Measurements from ENCODE around the gene UBAP2L.
A peak's percentile ranks its signal among the peaks of the same experiment; 100 is the strongest.
"Not testable (repeated sequence)": the region's sequence is repeated elsewhere in the genome, so short reads cannot be mapped to it uniquely, and the experiment has no call there.

UBAP2L gene

DNA sequence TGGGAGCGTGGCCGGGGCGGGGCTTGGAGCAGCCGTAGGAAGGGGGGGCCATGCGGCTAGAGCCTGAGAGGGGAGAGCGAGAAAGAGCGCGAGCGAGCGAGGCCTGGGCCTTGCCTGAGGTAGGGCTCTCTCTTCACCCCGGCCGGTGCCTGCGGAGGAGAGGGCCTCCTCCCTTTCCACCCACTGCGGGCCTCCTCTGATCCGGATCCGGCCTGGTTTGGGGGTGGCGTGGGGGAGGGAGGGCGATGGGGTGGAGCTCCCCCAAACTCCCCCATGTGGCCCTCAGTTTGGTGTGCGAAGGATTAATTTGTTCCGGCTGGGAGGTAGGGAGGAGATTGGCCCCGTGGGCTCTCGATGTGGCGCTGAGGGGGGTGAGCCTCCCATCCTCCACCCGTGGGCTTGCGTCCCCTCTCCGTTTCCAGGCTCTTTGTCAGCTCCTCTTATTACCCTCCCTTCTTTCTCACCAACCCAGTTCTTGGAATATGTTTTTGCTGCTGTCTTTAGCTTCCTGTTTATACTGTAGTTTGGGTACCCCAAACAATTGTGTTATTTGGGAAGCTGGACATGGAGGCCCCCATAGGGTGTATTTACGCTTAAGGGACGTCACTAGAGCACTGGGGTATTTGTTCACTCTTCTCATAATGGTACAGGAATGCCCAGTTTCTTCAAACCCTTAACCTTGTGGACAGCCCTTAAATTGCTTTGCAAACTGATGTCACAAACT, 685 bp downstream of the UBAP2L start:
- peak overlapping the region; percentile 96 for H3K4me3 Mint-ChIP-seq
- H3K36me3 Mint-ChIP-seq (ENCODE audit: low read depth) = peaks cover 75% of the 10 kb centered on the region
- peak overlapping the region; percentile 99 for H3K27ac Mint-ChIP-seq
- H3K27me3 Mint-ChIP-seq = no peaks in the 10 kb centered on the region
- peaks cover 84% of the 10 kb centered on the region for H3K4me1 Mint-ChIP-seq (ENCODE audit: low read depth)
- H3K9me3 Mint-ChIP-seq = no peaks in the 10 kb centered on the region

DNA sequence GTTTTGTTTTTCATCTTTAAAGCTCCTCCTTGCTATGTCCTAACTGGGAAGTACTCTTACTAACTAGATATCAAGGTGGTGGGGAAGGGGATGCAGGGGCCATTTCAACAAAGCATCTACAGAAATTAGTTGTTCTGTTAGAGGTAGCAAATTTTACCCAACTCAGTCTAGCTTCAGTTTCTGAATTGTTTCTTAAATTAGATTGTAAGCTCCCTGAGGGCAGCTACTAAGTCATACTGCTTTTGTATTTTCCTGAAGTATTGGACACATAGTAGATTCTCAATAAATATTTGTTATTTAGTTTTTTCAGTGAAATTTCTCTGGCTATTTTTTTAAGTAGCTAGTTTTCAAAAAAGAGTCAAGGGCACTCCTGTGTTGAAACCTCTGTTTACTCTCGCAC, 1.8 kb downstream of the UBAP2L start:
- peaks cover 79% of the 10 kb centered on the region for H3K4me1 Mint-ChIP-seq (ENCODE audit: low read depth)
- no peaks in the 10 kb centered on the region for H3K27me3 Mint-ChIP-seq
- no peaks in the 10 kb centered on the region for H3K9me3 Mint-ChIP-seq
- peak overlapping the region; percentile 99 for H3K27ac Mint-ChIP-seq
- H3K4me3 Mint-ChIP-seq = peak overlapping the region; percentile 96
- peaks cover 79% of the 10 kb centered on the region for H3K36me3 Mint-ChIP-seq (ENCODE audit: low read depth)

DNA sequence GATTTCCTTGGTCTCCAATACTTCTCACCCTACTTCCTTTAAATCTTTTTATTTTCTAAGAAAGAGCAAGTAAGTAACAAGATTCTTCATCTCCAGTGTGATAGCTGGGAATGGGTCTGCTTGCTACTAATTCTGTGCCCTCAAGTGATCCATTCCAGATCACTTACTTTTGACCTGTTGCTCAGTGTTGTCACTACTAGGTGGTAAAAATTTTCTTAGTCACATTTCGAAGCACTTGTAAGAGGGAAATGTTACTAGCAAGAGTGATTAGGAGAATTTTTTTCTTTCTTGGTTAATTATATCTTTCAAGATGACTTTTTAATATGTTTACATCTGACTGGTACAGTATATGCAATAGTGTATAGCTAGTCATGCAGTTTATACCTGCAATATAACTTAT, 2.2 kb downstream of the UBAP2L start:
- H3K4me1 Mint-ChIP-seq (ENCODE audit: low read depth) = peaks cover 77% of the 10 kb centered on the region
- peaks cover 79% of the 10 kb centered on the region for H3K36me3 Mint-ChIP-seq (ENCODE audit: low read depth)
- H3K4me3 Mint-ChIP-seq = peak overlapping the region; percentile 96
- peak overlapping the region; percentile 99 for H3K27ac Mint-ChIP-seq
- no peaks in the 10 kb centered on the region for H3K9me3 Mint-ChIP-seq
- no peaks in the 10 kb centered on the region for H3K27me3 Mint-ChIP-seq

DNA sequence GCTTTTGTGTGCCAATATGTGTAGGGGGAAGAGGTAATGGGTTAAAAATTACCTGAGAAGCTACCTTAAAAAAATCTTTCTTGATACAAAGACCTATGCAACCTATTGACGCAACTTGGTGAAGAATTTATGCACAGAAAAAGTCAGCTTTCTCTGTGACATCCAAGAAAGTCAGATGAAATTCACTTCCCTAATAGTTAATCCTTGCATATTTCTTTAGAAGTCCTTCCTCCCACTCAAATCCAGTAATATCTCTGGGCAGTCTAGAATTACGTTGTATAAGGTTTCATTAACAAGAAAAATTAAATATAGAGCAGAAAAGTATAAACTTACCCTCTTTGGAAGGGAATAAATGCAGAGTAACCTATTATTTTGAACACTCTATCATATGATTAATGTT, 2.9 kb downstream of the UBAP2L start:
- peaks cover 79% of the 10 kb centered on the region for H3K36me3 Mint-ChIP-seq (ENCODE audit: low read depth)
- peak overlapping the region; percentile 99 for H3K27ac Mint-ChIP-seq
- H3K4me3 Mint-ChIP-seq = peak overlapping the region; percentile 96
- no peaks in the 10 kb centered on the region for H3K9me3 Mint-ChIP-seq
- peaks cover 70% of the 10 kb centered on the region for H3K4me1 Mint-ChIP-seq (ENCODE audit: low read depth)
- no peaks in the 10 kb centered on the region for H3K27me3 Mint-ChIP-seq

DNA sequence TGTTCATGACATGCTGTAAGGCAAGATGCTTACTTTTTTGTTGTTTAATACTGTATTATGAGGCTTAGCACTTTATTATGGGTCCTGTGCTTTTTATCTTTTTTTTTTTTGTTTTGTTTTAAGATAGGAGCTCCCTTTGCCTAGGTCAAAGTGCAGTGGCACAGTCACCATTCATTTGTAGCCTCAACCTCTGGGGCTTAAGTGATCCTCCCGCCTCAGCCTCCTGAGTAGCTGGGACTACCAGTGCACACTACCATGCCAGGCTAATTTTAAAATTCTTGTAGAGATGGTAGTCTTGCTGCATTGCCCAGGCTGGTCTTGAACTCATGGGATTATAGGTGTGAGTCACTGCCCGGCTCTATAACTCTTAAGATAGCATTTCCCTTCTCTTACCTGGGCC, 4.6 kb downstream of the UBAP2L start:
- Mint-ChIP-seq H3K27ac (peak overlapping the region; percentile 7), H3K9me3 (no peaks in the 10 kb centered on the region)

DNA sequence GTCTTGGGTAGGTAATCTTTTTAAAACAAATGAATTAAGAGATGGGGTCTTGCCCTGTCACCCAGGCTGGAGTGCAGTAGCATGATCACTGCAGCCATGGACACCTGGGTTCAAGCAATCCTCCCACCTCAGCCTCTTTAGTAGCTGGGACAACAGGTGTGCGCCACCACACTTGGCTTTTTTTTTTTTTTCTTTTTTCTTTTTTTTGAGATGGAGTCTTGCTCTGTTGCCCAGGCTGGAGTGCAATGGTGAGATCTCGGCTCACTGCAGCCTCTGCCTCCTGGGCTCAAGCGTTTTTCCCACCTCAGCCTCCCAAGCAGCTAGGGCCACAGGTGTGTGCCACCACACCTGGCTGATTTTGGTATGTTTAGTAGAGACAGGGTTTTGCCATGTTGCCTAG, 10.4 kb downstream of the UBAP2L start:
- Mint-ChIP-seq H3K27ac (peak overlapping the region; percentile 34), H3K4me1 (ENCODE audit: low read depth) (peaks cover 12% of the 10 kb centered on the region), H3K36me3 (ENCODE audit: low read depth) (peaks cover 83% of the 10 kb centered on the region)
- not testable (repeated sequence) for H3K27me3 Mint-ChIP-seq, H3K9me3 Mint-ChIP-seq, H3K4me3 Mint-ChIP-seq

More for the DNA sequence above, 4.6 kb downstream of the UBAP2L start:
- no peak overlapping the region for H3K4me3 Mint-ChIP-seq
- peaks cover 83% of the 10 kb centered on the region for H3K36me3 Mint-ChIP-seq (ENCODE audit: low read depth)
- no peaks in the 10 kb centered on the region for H3K27me3 Mint-ChIP-seq
- H3K4me1 Mint-ChIP-seq (ENCODE audit: low read depth) = peaks cover 59% of the 10 kb centered on the region

DNA sequence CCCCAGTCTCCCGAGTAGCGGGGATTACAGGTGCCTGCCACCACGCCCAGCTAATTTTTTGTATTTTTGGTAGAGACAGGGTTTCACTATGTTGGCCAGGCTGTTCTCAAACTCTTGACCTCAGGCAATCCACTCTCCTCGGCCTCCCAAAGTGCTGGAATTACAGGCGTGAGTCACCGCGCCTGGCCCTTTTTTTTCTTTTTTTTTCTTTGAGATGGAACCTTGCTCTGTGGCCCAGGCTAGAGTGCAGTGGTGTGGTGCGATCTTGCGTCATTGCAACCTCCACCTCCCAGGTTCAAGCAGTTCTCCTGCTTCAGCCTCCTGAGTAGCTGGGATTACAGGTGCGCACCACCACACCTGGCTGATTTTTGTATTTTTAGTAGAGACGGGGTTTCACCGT, 12.4 kb downstream of the UBAP2L start:
- H3K27me3 Mint-ChIP-seq; H3K9me3 Mint-ChIP-seq; H3K4me1 Mint-ChIP-seq (ENCODE audit: low read depth); H3K4me3 Mint-ChIP-seq: not testable (repeated sequence)
- H3K36me3 Mint-ChIP-seq (ENCODE audit: low read depth) = peaks cover 85% of the 10 kb centered on the region
- H3K27ac Mint-ChIP-seq = peak overlapping the region; percentile 71

DNA sequence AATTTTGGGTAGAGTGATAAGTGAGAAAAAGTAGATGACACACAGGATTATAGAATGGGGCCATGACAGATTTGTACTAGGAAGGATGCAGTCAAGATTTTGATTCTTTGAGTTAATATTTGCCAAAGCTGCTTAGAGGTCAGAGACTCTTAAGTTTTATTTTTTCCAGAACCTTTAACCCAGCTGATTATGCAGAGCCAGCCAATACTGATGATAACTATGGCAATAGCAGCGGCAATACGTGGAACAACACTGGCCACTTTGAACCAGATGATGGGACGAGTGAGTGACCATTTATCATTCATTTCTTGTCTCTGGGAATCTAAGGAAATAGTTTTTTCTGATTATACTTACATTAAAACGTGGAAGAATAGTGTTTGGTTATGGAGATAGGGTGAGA, 16.1 kb downstream of the UBAP2L start:
- no peaks in the 10 kb centered on the region for H3K9me3 Mint-ChIP-seq
- no peak overlapping the region for H3K4me3 Mint-ChIP-seq
- H3K36me3 Mint-ChIP-seq (ENCODE audit: low read depth) = peaks cover 87% of the 10 kb centered on the region
- H3K4me1 Mint-ChIP-seq (ENCODE audit: low read depth) = peaks cover 35% of the 10 kb centered on the region
- no peak overlapping the region for H3K27ac Mint-ChIP-seq
- no peaks in the 10 kb centered on the region for H3K27me3 Mint-ChIP-seq

DNA sequence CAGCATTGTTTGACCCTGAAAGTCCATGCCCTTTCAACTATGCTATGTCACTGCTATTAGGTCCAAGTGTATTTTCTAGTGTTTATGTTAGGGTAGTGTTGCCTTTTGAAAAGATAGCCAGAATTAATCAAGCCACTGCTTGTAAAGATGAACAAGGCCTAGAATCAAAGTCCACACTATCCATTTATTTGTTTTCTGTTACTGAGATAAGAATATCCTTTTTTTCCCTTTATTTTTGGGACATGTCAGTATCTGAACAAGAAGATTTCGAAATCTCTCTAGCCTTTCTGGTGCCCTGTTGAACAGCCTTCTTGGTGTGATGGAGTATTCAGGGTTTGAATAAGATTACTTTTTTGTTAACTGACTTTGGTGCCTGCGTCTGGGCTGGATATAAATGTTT, 16.7 kb downstream of the UBAP2L start:
- no peaks in the 10 kb centered on the region for H3K9me3 Mint-ChIP-seq
- no peak overlapping the region for H3K27ac Mint-ChIP-seq
- no peaks in the 10 kb centered on the region for H3K27me3 Mint-ChIP-seq
- H3K36me3 Mint-ChIP-seq (ENCODE audit: low read depth) = peaks cover 87% of the 10 kb centered on the region
- H3K4me3 Mint-ChIP-seq = no peak overlapping the region
- peaks cover 35% of the 10 kb centered on the region for H3K4me1 Mint-ChIP-seq (ENCODE audit: low read depth)

DNA sequence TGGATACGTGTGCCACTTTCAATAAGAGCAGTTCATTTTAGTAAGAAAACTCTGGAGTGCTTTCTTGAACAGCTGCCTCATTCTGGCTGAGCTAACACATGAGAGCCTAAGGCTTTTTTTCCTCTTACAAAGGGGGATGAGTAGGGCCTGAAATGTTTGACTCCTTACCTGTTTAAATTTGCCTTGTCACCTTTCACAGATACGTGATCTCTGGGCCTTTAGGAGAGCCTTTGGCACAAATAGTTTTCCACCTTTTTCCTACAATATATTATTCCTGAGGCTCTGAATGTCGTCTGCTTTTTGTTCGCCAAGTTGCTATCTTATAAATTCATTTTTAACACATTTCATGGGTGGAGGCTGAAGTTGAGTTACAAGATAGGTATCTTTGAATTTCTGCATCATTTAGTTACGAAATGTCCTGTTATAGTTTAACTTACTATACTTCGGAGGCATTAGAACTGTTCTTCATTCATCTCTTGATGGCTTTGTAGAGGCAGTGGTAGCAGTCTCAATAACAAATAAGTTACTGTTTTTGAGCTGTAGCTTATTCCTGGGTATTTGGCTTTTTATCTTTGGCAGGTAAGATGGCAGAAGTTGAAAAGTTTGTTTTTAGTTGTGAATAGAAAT, 17.2 kb downstream of the UBAP2L start:
- H3K4me3 Mint-ChIP-seq = no peak overlapping the region
- H3K27me3 Mint-ChIP-seq = no peaks in the 10 kb centered on the region
- H3K36me3 Mint-ChIP-seq (ENCODE audit: low read depth) = peaks cover 92% of the 10 kb centered on the region
- no peaks in the 10 kb centered on the region for H3K9me3 Mint-ChIP-seq
- H3K4me1 Mint-ChIP-seq (ENCODE audit: low read depth) = peaks cover 35% of the 10 kb centered on the region
- H3K27ac Mint-ChIP-seq = peak overlapping the region; percentile 46

DNA sequence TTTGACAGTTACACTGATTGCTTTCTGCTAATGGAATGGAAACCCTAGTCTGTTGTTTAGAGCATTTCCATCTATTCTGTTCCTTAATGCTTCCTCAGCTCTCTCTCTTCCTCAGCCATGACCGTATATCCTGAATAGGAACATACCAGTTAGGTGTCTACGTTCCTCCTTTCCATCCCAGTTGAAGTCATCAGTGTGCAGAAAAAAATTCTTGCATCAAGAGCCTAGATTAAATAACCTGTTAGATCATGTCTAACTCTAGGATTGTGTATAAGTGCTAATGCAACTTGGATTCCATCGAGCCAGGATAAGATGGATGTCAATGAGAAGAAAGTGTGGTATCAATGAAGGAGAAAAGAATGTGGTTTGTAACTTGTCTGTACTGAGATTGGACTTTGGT, 18.7 kb downstream of the UBAP2L start:
- peaks cover 97% of the 10 kb centered on the region for H3K36me3 Mint-ChIP-seq (ENCODE audit: low read depth)

DNA sequence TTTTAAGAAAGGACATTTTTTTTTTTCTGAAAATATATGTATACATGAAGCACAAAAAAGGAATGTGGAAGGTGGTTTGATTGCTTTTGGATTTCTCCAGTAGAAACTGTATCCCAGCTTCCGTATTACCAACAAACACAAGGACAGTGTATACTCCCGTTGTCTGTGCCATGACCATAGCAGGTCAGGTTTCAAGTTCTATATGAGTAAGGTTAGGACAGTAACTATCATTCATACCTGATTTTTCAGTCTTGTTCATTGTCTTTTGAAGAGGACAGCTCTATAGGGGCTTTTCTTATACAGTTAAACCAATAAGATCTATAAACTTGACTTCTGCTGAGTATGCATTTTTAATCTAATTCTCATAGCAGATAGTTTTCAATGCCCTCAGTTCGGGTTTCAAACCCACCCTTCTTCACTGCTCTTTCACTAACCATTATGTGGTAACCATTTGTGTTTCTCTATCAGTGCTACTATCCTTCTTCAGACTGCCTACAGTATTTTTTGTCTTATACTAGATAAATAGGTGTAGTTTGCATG, 19.6 kb downstream of the UBAP2L start:
- H3K36me3 Mint-ChIP-seq (ENCODE audit: low read depth) = peaks cover 96% of the 10 kb centered on the region

More for the DNA sequence above, 18.7 kb downstream of the UBAP2L start:
- peak overlapping the region; percentile 64 for H3K27ac Mint-ChIP-seq
- H3K4me1 Mint-ChIP-seq (ENCODE audit: low read depth) = peaks cover 35% of the 10 kb centered on the region
- H3K4me3 Mint-ChIP-seq = no peak overlapping the region
- no peaks in the 10 kb centered on the region for H3K9me3 Mint-ChIP-seq
- H3K27me3 Mint-ChIP-seq = no peaks in the 10 kb centered on the region

DNA sequence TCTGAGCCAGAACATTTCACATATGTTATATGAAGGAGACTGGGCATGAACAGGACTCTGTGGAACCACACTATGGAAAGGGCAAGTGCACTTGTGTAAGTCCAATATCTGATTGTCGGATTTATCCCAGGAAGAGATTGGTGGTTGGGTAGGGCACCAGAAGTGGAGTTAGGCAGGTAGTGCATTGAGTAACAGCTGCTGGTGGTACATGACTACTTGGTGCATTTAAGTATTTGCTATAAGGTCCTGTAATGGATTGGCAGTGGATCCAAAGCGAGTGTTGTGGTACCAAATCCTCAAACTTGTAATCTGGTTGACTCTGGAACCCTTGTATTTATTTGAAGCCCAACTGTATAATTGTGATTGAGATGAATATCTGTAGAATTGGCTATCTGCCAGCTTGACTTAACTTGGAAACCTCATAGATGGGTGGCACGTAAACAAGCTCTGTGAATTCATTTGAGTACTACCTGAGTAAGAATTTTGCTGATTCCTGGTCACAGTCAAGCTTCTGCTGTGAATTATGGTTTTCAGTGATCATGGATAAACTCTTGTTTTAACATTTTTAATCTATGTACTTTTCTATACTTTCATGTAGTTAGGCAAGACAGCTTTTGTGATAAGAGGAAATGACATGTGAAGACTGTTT, 21.1 kb downstream of the UBAP2L start:
- peak overlapping the region; percentile 4 for H3K27ac Mint-ChIP-seq
- peaks cover 32% of the 10 kb centered on the region for H3K4me1 Mint-ChIP-seq (ENCODE audit: low read depth)
- H3K4me3 Mint-ChIP-seq = no peak overlapping the region
- peaks cover 94% of the 10 kb centered on the region for H3K36me3 Mint-ChIP-seq (ENCODE audit: low read depth)
- H3K27me3 Mint-ChIP-seq = no peaks in the 10 kb centered on the region
- no peaks in the 10 kb centered on the region for H3K9me3 Mint-ChIP-seq

More for the DNA sequence above, 19.6 kb downstream of the UBAP2L start:
- no peaks in the 10 kb centered on the region for H3K27me3 Mint-ChIP-seq
- H3K4me1 Mint-ChIP-seq (ENCODE audit: low read depth) = peaks cover 35% of the 10 kb centered on the region
- no peak overlapping the region for H3K27ac Mint-ChIP-seq
- no peaks in the 10 kb centered on the region for H3K9me3 Mint-ChIP-seq
- no peak overlapping the region for H3K4me3 Mint-ChIP-seq

DNA sequence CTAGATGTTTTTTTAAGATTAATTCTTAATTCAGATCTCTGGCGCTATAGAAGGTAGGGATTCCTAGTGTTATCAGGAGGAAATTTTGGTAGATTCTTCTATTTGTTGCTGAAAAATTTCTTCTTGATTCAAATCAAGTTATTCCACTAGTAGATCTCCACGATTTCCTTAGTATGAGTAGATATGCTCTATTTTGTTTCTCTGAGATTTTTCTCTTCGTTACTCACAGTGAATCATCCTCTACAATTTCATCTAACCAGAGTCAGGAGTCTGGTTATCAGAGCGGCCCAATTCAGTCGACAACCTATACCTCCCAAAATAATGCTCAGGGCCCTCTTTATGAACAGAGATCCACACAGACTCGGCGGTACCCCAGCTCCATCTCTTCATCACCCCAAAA, 32.9 kb downstream of the UBAP2L start:
- Mint-ChIP-seq H3K36me3 (ENCODE audit: low read depth) (peaks cover 81% of the 10 kb centered on the region), H3K4me1 (ENCODE audit: low read depth) (peaks cover 4% of the 10 kb centered on the region), H3K27me3 (no peaks in the 10 kb centered on the region), H3K9me3 (no peaks in the 10 kb centered on the region), H3K27ac (no peak overlapping the region), H3K4me3 (no peak overlapping the region)

DNA sequence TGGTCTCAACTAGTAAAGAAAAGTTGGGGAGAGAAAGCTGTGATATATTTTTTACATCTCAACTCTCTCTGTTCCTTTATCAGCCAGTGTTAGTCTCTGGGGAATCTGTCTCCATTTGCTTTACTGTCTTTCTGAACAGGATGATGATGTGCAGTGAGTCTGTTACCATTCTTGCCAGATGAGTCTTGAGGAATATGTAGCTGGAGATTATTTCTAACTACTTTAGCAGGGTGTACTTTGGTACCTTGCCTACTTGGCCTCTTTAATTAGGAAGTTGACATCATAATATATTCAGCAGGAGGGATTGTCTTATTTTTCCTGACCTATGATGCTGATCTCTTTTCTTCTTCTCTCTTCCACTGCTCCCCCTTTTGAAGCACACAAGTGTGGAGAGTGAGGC, 35.9 kb downstream of the UBAP2L start:
- Mint-ChIP-seq H3K9me3 (no peaks in the 10 kb centered on the region), H3K4me1 (ENCODE audit: low read depth) (peaks cover 7% of the 10 kb centered on the region), H3K4me3 (no peak overlapping the region), H3K27ac (peak overlapping the region; percentile 53), H3K27me3 (no peaks in the 10 kb centered on the region), H3K36me3 (ENCODE audit: low read depth) (peaks cover 81% of the 10 kb centered on the region)

All from stimulated activated naive CD8-positive, alpha-beta T cell treated with anti-CD3 and anti-CD28 coated beads, Interleukin-15, Interleukin-2, amounts not matched to agents 100 ng/mL and 50 ng/mL, for 24 hours (primary cell).